ENCODE results near the gene KRT78.

DNA sequence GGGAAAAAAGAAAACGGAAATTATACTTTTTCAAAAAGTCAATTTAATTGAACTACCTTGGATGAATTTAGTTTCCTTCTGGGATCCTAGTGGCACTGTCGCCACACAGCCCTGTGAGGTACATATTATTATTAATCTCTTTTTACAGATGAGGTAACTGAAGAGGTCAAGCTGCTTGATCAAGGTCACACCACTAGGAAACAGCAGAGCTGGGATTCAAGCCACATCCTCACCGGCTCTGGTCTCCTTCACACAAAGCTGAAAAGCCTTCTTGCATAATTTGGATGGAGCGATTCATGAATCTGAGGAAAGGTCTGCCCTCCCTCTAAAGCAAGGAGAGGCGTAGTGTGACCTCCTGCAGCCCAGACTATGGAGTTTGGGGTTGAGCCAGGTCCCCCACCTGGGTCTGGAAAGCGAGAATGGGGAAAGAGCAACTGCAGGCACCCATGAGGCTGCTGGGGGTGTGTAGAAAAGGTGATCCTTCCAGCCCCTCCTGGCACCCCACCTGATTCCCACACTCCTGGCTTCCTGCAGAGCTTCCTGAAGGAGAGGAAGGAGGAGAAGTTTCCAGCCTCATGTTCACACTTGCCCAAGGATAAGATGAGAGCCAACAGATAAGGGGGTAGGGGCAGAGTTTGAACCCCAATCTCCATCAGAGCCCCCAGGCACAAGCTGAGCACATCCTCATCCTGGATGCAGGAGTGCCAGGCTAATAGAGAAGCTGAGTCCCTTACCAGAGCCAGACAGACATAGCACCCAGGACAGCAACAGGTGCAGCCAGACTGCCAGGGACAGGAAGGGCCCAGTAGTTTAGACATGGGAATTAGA, 10.8 kb downstream of the KRT78 start:
- TF ChIP-seq POLR2AphosphoS5 (IDR thresholded peaks at IDR 0.05): no peak
- TF ChIP-seq, protein P1, sequence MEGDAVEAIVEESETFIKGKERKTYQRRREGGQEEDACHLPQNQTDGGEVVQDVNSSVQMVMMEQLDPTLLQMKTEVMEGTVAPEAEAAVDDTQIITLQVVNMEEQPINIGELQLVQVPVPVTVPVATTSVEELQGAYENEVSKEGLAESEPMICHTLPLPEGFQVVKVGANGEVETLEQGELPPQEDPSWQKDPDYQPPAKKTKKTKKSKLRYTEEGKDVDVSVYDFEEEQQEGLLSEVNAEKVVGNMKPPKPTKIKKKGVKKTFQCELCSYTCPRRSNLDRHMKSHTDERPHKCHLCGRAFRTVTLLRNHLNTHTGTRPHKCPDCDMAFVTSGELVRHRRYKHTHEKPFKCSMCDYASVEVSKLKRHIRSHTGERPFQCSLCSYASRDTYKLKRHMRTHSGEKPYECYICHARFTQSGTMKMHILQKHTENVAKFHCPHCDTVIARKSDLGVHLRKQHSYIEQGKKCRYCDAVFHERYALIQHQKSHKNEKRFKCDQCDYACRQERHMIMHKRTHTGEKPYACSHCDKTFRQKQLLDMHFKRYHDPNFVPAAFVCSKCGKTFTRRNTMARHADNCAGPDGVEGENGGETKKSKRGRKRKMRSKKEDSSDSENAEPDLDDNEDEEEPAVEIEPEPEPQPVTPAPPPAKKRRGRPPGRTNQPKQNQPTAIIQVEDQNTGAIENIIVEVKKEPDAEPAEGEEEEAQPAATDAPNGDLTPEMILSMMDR (IDR thresholded peaks at IDR 0.05): no peak
- TF ChIP-seq POLR2A (IDR thresholded peaks at IDR 0.05): no peak
- no peak for TF ChIP-seq EP300 (IDR thresholded peaks at IDR 0.05)

Measured in stomach (tissue), 4 donors.